ENCODE measurements around the gene UNC5B.
"Not testable (repeated sequence)": the region's sequence is repeated elsewhere in the genome, so short reads cannot be mapped to it uniquely, and the experiment has no call there.

UNC5B gene

GRCh38 chr10:71209731-71210541, 2.4 kb upstream of the UNC5B start:
- DNase-seq: no peak

- DNase-seq: no peak
Observed at GRCh38 chr10:71210542-71210871, 1.9 kb upstream of the UNC5B start.

GRCh38 chr10:71211053-71211452, 1.3 kb upstream of the UNC5B start:
- DNase-seq: no peak

GRCh38 chr10:71211775-71212317, 524 bp upstream of the UNC5B start:
- DNase-seq: no peak

- no peak for DNase-seq
Observed at GRCh38 chr10:71213127-71213621, 804 bp downstream of the UNC5B start.

GRCh38 chr10:71213761-71214440, 1.5 kb downstream of the UNC5B start:
- no peak for DNase-seq

- no peak for DNase-seq
Observed at GRCh38 chr10:71214641-71215559, 2.5 kb downstream of the UNC5B start.

GRCh38 chr10:71216363-71216695, 4.0 kb downstream of the UNC5B start:
- no peak for DNase-seq

- DNase-seq: no peak
Observed at GRCh38 chr10:71216751-71217265, 4.4 kb downstream of the UNC5B start.

- DNase-seq: no peak
Observed at GRCh38 chr10:71217266-71218045, 5.1 kb downstream of the UNC5B start.

- no peak for DNase-seq
Observed at GRCh38 chr10:71218046-71218650, 5.8 kb downstream of the UNC5B start.

- DNase-seq: no peak
Observed at GRCh38 chr10:71218651-71219050, 6.3 kb downstream of the UNC5B start.

GRCh38 chr10:71219236-71219917, 7.0 kb downstream of the UNC5B start:
- DNase-seq: not testable (repeated sequence)

GRCh38 chr10:71219918-71220688, 7.7 kb downstream of the UNC5B start:
- DNase-seq: no peak

GRCh38 chr10:71220689-71221540, 8.5 kb downstream of the UNC5B start:
- no peak for DNase-seq

GRCh38 chr10:71221586-71222202, 9.3 kb downstream of the UNC5B start:
- no peak for DNase-seq

GRCh38 chr10:71222601-71223346, 10.4 kb downstream of the UNC5B start:
- DNase-seq: no peak

All from GF-D8 (cell line).